ENCODE measurements around the gene MRPS2. TPM values are rescaled to one million over a fixed set of nuclear protein-coding genes. Genes with fewer than 3 reads are reported as not detected.
A peak's percentile ranks its signal among the peaks of the same experiment; 100 is the strongest.
"Not testable (repeated sequence)": the region's sequence is repeated elsewhere in the genome, so short reads cannot be mapped to it uniquely, and the experiment has no call there.

The MRPS2 gene
- total RNA-seq, 1 experiment from 2014 or later, result 54.2 TPM

GRCh38 chr9:135514342-135515082 is 14.0 kb downstream of the MRPS2 start:
- no peak for DNase-seq (ENCODE audit: low spot score)

GRCh38 chr9:135515083-135515951 is 14.8 kb downstream of the MRPS2 start:
- no peak for DNase-seq (ENCODE audit: low spot score)

DNA sequence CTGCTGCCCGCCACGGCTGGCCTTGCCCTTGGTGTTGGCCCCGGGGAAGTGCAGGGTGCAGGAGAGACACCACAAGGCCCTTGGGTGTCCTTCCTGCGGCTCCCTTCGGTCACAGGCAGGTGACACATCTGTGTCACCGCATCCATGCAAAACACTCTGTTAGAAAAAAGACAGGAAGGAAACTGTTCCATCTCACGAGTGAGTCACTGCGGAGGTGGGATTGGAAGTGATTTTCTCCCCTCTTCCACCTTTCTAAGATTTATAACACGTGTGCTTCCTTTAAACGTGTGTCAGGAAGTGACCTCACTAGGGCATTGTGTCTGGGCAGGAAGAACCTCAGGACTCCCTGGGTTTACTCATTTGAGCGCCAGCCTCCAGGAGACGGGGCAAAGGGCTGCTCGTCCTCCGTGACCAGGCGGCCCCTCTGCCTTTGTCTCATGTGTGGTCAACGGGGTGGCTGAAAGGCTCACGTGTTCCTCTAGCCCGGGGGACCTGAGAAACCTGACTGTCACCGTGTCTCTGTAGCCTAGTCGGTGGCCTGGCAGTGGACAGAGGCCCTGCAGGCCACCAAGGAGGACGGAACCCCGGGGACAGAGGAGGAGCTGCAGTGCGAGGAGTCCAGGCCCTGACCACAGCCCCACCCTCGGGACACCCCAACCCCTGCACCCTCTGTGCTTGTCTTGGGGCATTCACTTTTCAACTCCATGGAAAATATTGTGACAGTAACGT is 15.8 kb downstream of the MRPS2 start:
- DNase-seq (ENCODE audit: low spot score), result peak; percentile 59

- no peak for DNase-seq (ENCODE audit: low spot score)
Observed at GRCh38 chr9:135517407-135517822, 16.9 kb downstream of the MRPS2 start.

GRCh38 chr9:135519179-135519971 is 18.9 kb downstream of the MRPS2 start:
- DNase-seq (ENCODE audit: low spot score), result no peak

GRCh38 chr9:135520916-135521607 is 20.6 kb downstream of the MRPS2 start, which contains the start of gene LCN1:
LCN1 (plus strand) TSS chr9:135521440; CDS start chr9:135521498, 58 bp downstream.
- no peak for DNase-seq (ENCODE audit: low spot score)

DNA sequence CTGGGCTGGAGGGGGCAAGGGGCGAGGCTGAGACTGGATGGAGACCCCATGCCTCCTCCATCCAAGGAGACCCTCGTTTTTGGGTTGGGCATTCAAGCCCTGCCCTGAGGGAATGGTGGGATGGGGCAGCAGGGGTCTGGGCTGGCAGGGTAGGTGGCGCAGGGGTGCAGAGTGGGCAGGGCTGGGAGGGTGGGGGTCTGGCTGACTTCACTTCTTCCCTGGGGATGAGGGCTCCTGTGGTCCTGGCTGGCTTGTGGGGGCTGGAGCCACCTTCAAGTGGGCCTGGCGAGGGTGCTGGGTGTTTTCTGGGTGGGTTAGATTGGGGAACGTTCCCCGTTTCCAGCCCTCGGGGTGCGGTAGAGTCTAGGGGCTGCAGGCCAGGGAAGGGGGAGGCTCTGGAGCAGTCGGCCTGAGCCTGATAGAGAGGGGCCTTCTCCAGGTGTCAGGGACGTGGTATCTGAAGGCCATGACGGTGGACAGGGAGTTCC is 21.2 kb downstream of the MRPS2 start:
- DNase-seq (ENCODE audit: low spot score), result no peak

DNA sequence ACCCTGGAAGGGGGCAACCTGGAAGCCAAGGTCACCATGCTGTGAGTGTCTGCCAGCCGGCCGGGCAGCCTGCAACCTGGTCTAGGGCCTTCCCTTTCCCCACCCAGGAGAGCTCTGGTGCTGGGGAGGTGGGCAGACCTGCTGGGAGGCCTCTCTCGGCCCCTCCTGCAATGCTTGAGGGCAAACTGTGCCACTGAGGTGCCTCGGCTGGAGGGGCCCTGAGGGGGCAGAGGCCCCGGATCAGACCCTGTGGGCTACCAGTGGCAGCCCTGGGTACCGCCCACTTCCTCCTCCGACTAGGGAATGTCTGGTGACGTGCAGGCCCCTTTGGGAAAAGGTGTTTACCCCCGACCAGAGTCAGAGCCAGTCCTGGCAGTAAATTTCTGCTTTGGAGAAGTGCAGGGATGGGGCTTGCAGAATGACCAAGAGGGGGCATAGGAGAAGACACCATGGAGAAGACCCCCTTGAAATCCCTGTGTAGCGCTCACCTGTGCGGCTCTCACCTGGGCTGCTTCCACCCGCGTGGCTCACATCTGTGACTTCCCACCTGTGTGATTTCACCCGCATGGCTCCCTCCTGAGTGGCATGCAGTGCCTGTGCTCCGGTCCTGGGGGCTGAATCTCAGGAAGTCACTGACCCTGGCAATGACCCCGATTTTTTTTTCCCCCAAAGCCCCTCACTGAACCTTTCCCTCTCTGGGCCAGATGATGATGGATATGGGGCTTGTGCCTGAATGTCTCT is 21.8 kb downstream of the MRPS2 start:
- DNase-seq (ENCODE audit: low spot score), result no peak

GRCh38 chr9:135522931-135523330 is 22.4 kb downstream of the MRPS2 start:
- no peak for DNase-seq (ENCODE audit: low spot score)

- no peak for DNase-seq (ENCODE audit: low spot score)
Observed at GRCh38 chr9:135523521-135524129, 23.1 kb downstream of the MRPS2 start.

- peak; percentile 75 for DNase-seq (ENCODE audit: low spot score)
Observed at GRCh38 chr9:135524130-135524861, 23.8 kb downstream of the MRPS2 start.

DNA sequence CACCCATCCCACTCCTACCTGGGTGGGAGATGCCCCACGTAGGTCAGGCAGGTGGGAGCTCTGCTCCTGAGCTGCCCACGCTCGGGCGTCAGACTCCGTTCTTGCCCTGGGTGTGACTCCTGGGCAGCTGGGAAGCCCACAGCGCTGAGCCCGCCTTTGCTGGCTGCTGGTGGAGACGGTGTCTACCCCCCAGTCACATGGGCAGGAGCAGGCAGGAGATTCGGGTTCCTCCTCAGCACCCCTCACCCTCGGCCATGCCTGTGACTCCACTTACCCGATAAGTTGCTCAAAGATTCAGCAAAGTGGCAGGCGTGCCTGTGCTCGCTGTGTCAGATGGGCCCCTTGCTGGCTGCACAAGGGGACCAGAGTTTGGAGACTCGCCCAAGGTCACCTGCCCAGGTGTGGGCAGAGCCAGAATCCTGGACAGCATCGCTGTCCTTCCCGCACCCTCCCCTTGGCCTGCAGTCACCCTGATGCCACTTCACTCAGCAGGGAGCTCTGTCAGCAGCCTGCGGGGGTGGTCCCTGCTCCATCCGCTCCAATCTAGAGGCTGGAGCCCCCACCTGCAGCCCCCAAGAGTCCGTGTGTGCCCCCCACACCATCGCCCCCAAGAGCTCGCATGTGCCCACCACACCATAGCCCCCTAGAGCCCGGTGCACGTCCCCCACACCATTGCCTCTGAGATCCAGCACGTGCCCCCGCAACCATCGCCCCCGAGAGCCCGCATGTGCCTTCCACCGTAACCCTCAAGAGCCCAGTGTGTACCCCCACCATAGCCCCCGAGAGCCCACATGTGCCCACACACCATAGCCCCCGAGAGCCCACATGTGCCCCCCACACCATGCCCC is 25.0 kb downstream of the MRPS2 start:
- no peak for DNase-seq (ENCODE audit: low spot score)

- DNase-seq (ENCODE audit: low spot score), result no peak
Observed at GRCh38 chr9:135526089-135526729, 25.7 kb downstream of the MRPS2 start.

DNA sequence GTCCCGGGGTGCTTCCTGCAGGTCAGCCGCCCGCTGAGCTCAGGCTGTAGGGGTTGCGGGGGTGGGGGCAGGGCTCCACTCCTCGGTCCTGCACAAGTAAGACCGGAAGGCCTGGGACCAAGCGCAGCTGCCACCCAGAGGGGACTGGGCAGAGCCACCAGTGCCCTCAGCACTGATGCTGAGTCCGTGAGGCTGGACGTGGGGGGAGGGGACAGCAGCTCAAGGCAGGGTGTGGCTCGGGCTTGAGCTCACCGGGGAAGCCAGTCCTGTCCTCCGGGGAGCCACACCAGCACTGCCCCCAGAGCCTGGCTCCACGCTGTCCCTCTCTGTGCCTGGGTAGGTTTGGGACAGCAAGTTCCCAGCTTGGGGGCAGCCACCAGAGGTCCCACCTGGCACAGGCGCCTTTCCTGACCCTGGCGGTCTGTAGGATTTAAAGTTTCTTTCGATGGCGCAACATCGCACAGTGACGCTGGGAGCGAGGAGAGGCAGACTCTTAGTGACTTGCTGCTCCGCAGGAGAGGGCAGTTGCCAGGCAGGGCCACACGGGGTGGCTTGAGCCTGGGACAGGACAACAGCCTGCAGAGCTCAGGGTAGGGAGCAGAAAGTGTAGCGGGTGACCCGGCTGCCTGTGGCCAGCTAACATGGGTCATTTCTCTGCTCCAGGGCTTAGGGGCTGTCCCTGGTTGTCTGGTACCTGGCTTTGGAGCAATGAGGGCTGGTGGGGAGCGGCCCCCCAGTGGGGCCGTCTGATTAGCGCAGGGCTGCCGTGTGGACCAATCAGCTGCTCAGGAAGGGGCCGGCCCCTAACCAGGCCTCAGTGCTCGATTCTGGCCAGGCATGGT is 26.5 kb downstream of the MRPS2 start:
- DNase-seq (ENCODE audit: low spot score), result no peak

DNA sequence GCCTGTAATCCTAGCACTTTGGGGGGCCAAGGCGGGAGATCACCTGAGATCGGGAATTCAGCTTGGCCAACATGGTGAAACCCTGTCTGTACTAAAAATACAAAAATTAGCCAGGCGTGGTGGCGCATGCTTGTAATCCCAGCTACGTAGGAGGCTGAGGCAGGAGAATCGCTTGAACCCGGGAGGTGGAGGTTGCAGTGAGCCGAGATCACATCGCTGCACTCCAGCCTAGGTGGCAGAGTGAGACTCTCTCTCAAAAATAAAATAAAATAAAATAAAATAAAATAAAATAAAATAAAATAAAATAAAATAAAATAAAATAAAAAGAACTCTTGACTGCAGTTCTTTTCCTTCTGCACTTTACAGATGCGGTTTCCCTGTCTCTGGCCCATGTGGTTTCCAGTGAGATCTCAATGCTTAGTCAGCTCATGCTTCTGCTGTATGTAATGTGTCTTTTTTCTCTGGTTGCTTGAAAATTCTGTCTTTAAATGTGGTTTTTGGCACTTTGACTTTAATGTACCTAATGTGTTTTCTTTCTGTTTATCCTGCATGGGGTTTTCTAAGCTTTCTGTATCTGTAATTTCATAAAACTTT is 28.5 kb downstream of the MRPS2 start:
- not testable (repeated sequence) for DNase-seq (ENCODE audit: low spot score)

DNA sequence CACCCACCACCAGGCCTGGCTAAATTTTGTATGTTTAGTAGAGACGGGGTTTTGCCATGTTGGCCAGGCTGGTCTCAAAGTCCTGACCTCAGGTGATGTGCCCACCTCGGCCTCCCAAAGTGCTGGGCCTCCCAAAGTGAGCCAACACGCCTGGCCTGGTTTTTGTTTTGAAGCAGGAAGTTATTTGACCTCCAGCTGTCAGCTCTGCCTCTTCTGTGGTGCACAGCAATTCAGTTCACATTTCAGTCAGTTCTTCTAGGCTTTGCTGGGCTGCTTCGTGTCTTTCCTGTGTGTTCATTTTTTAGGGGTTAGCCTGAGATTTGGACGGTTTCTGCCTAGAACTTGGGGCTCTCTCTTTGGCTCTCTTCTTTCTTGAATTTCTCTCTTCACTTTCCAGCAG is 29.7 kb downstream of the MRPS2 start:
- DNase-seq (ENCODE audit: low spot score), result no peak
